Osteocyte (in vitro differentiated cells): ENCODE results near the gene IPPK. TPM values are rescaled to one million over a fixed set of nuclear protein-coding genes. Genes with fewer than 3 reads are reported as not detected.

Experiments
- DNase-seq: peaks from one replicate; pipeline ENCODE4 v3.0.0; 2021; ENCODE audit warnings: mixed read lengths; ENCODE audit not compliant: unreplicated experiment; ENCODE audit errors: extremely low spot score
- H3K27ac Mint-ChIP-seq: one replicate; pipeline ENCODE4 v1.8.0; 2021; ENCODE audit warnings: mild to moderate bottlenecking, mixed read lengths; ENCODE audit not compliant: unreplicated experiment
- H3K27me3 Mint-ChIP-seq: one replicate; pipeline ENCODE4 v1.8.0; 2021; ENCODE audit warnings: mixed read lengths; ENCODE audit not compliant: unreplicated experiment
- H3K36me3 Mint-ChIP-seq: one replicate; pipeline ENCODE4 v1.8.0; 2021; ENCODE audit warnings: mixed read lengths; ENCODE audit not compliant: unreplicated experiment
- H3K4me1 Mint-ChIP-seq: one replicate; pipeline ENCODE4 v1.8.0; 2021; ENCODE audit warnings: mixed read lengths; ENCODE audit not compliant: unreplicated experiment
- H3K4me3 Mint-ChIP-seq: one replicate; pipeline ENCODE4 v1.8.0; 2021; ENCODE audit warnings: mild to moderate bottlenecking, moderate library complexity, mixed read lengths; ENCODE audit not compliant: unreplicated experiment
- H3K9me3 Mint-ChIP-seq: one replicate; pipeline ENCODE4 v1.8.0; 2021; ENCODE audit warnings: mixed read lengths; ENCODE audit not compliant: unreplicated experiment
- total RNA-seq: library from RNA; stranded (reverse); gene quantifications from 2 replicates; pipeline ENCODE4 v1.2.1, GENCODE V29; 2021
- TF ChIP-seq, protein P1 (sequence below): fragments of 200-600 bp; sonication (generic); IDR thresholded peaks from 2 replicates; pipeline ENCODE4 v1.5.0; 2021; ENCODE audit warnings: antibody characterized with exemption, mild to moderate bottlenecking, moderate library complexity

IPPK gene
- total RNA-seq, 1 donor from 2014 or later, result 6.4 TPM

DNA sequence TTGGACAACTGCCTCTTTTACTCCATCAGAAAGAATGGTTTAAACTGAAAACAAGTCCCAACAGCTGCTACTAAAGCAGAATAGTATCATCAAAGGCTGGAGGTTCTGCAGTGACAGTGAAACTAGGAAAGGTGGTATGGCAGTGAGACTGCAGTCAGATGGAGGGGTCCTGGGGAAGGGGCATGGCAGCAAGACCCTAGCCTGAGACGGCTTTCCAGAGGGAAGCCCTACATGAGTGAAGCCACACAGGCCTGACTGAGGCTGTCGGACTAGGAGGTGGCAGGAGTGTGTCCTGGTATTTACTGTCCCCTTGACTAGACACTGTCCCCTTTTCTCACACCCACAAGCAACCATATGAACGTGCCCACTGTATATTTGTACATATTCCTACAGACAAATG, 40.4 kb upstream of the IPPK start:
- Mint-ChIP-seq H3K4me3 (no peak overlapping the region), H3K36me3 (peaks cover 20% of the 10 kb centered on the region), H3K27me3 (no peaks in the 10 kb centered on the region), H3K4me1 (no peaks in the 10 kb centered on the region), H3K9me3 (no peaks in the 10 kb centered on the region), H3K27ac (no peak overlapping the region)
- DNase-seq, result peak; percentile 65
- TF ChIP-seq, protein P1, sequence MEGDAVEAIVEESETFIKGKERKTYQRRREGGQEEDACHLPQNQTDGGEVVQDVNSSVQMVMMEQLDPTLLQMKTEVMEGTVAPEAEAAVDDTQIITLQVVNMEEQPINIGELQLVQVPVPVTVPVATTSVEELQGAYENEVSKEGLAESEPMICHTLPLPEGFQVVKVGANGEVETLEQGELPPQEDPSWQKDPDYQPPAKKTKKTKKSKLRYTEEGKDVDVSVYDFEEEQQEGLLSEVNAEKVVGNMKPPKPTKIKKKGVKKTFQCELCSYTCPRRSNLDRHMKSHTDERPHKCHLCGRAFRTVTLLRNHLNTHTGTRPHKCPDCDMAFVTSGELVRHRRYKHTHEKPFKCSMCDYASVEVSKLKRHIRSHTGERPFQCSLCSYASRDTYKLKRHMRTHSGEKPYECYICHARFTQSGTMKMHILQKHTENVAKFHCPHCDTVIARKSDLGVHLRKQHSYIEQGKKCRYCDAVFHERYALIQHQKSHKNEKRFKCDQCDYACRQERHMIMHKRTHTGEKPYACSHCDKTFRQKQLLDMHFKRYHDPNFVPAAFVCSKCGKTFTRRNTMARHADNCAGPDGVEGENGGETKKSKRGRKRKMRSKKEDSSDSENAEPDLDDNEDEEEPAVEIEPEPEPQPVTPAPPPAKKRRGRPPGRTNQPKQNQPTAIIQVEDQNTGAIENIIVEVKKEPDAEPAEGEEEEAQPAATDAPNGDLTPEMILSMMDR, result no peak

DNA sequence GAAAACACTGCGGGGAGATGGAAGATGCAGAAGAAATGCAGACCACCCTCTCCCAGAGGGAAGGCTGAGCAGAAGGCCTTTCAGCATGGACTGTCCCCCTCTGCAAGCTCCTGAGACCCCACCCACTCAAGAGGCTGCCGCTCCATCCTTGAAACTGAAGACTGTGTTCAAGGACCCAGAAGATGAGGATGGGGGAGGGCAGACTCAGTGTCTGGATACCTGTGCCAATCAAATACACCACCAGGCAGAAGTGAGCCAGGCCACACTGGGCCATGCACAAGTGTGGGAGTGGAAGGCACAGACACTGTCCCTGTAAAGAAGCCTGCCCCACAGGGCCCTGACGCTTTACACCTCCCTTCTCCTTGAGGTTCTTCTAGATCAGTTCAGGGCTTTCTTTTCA, 40.0 kb upstream of the IPPK start:
- TF ChIP-seq, protein P1, result no peak
- Mint-ChIP-seq H3K36me3 (peaks cover 20% of the 10 kb centered on the region), H3K9me3 (no peaks in the 10 kb centered on the region), H3K27ac (no peak overlapping the region), H3K27me3 (no peaks in the 10 kb centered on the region), H3K4me1 (no peaks in the 10 kb centered on the region), H3K4me3 (no peak overlapping the region)
- peak; percentile 68 for DNase-seq

DNA sequence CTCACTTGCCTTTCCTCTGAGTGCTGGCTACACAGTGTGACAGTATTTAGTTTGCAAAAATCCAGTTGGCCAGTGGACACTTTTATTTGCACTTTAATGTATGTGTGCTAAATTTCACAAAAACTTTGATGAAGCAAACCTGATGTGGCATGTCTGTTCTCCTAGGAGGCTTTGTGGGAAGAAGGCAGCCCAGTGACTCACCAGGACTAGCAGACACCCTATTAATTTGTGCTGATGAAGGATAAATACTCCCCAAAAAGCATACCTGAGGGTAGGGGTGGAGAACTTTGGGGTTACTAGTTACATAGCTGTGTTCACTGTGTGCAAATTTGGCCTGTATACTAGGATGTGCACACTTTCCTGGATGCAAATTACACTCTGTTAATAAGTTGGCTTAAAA, 39.3 kb upstream of the IPPK start:
- Mint-ChIP-seq H3K36me3 (peaks cover 20% of the 10 kb centered on the region), H3K27me3 (no peaks in the 10 kb centered on the region)
- DNase-seq, result no peak

DNA sequence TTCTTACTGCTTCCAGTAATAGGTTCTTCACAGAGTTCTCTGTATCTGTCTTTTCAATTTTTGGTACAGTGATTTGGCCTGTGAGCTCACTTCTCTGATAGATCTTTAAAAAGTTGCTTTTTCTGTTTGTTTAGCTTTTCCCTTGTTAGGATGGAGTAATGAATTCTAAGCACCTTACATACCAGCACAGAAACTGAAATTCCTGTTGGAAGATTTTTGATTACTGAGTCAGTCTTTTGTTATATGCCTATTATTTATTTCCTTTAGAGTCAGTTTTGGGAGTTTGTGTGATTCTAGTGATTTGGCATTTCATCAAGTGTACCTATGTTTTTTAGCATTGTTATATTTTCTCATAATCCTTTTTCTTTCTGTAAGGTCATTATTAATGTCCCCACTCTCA, 37.6 kb upstream of the IPPK start:
- Mint-ChIP-seq H3K9me3 (no peaks in the 10 kb centered on the region), H3K4me1 (no peaks in the 10 kb centered on the region), H3K4me3 (no peak overlapping the region), H3K36me3 (peaks cover 11% of the 10 kb centered on the region), H3K27me3 (no peaks in the 10 kb centered on the region), H3K27ac (no peak overlapping the region)
- TF ChIP-seq, protein P1, result no peak
- no peak for DNase-seq

More for the DNA sequence above, 39.3 kb upstream of the IPPK start:
- H3K4me3 Mint-ChIP-seq, result no peak overlapping the region
- H3K27ac Mint-ChIP-seq, result no peak overlapping the region
- H3K9me3 Mint-ChIP-seq, result no peaks in the 10 kb centered on the region
- no peaks in the 10 kb centered on the region for H3K4me1 Mint-ChIP-seq
- TF ChIP-seq, protein P1, result no peak

DNA sequence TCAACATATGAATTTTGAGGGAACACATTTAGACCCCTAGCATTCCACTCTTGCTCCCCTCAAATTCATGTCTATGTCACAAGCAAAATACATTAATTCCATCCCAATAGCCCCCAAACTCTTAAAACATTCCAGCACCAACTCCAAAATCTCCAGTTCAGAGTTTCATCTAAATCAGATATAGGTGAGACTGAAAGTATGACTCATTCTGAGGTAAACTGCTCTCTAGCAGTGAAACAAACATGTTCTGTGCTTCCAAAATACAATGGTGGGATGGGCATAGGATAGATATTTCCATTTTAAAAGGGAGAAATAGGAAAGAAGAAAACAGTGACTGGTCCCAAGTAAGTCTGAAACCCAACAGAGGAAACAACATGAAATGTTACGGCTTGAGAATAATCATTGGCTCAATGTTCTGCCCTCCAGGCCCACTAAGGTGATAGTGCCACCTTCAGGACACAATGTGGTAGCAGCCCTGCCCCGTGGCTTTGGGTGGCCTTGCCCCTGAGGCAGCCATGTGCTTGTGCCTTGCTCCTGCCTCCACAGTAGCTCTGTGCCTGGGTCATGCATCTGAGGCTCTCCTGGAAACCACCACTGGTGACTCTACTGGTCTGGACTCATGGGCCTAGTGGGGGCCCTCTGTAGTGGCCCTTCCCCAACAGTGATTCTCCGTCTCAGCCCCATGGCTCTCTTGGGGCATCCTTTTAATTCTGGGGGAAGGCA, 36.4 kb upstream of the IPPK start:
- Mint-ChIP-seq H3K4me1 (no peaks in the 10 kb centered on the region), H3K4me3 (no peak overlapping the region), H3K9me3 (no peaks in the 10 kb centered on the region), H3K27me3 (no peaks in the 10 kb centered on the region), H3K27ac (no peak overlapping the region), H3K36me3 (peaks cover 7% of the 10 kb centered on the region)
- TF ChIP-seq, protein P1, result peak; percentile 34
- DNase-seq, result peak; percentile 65
